ENCODE data around the gene GRIK1.

GRIK1 gene

DNA sequence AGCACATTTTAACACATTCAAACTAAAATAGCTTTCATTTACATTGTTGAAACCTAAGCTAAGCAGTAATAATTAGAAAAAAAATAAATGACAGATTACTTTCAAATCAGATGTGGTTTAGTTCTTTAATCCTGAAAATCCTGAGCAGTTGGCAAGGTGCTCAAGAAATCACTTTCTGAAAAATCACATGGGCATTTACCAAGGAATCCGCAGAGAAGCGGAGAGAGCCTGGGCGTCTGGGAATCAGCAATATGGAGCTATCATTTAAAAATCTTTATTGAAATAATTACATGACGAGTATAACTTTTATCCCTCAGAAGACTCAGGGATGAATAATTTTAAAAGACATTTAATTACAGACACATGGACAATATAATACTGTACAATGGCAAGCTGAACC is 30.2 kb downstream of the GRIK1 start:
- no peak for DNase-seq (ENCODE audit: low read depth)

DNA sequence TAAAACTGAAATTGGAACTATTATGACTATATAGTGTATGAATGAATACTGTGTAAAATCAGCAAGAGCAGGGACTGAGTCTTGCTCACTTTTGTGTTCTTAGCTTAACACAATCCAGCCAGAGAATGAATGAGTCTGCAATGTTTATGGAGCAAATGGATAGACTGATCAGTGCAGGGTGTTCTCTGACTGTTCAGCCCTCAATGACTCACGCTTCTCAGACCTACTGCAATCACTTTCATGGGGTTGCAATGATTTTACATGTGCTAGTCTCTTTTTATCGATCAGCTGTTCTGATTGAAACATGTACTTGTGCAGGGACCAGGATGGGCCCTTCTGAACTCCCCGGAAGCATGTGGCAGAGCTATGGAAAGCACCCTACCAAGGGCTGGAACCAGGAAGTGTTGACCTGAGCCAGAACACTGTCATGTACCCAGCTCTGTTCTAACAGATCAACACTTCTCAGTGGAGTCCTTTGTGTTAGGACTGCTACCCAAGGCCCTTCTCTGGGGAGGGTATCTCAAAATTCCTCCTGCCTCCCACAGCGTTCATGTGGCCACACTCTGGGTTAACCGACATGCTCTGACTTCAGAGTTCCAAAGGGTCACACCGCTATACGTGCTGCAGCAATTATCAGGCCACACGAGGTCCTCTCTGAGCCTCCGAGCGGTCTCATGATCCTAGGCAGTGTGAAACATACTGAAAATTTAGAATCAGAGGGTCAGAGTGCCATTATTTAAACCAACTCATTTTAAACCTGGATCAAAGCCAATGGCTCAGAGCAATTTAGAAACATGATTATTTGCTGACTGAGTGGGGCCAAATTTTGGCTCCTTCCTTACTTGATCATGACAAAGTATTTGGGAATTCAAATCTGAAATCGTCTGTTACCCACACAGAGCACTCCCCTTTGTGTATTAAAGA is 35.2 kb downstream of the GRIK1 start:
- DNase-seq (ENCODE audit: low read depth), result no peak

DNA sequence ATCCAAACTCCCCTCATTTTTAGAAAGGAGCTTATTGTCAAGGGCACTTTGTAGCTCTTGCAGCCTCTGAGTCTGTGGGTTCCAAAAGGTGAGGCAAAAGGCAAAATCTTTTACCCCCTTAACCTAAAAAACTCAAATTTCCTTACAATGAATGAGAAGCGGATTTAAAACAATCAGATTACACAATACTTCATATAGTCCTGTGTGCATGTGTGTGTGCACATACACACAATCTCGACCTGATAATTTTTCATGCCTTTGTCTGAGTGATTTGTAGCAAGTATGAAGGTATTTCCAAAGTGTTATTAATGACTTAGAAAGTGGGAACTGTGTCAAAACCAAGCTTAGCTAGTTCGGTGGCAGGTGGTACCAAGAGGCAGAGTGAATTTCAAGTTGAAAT is 42.9 kb downstream of the GRIK1 start:
- DNase-seq (ENCODE audit: low read depth), result no peak

DNA sequence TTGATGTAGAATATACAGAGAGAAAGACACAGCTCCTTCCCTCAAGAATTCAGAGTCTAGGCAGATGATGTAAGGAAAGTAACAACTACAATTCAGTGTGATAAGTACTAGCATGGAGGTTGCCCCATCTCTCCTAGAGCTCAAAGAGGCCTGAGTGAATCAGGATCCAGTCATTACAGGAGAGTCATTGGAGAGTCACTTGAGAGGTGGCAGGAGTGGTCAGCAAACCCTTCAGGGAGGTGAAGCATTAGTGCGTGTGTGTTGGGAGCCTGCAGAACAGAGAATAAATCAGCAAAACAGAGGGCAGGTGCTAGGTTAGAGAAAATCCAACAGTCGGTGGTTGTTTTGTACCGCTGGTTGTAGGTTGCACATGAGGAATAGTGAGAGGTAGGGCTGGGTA is 46.1 kb downstream of the GRIK1 start:
- no peak for DNase-seq (ENCODE audit: low read depth)

DNA sequence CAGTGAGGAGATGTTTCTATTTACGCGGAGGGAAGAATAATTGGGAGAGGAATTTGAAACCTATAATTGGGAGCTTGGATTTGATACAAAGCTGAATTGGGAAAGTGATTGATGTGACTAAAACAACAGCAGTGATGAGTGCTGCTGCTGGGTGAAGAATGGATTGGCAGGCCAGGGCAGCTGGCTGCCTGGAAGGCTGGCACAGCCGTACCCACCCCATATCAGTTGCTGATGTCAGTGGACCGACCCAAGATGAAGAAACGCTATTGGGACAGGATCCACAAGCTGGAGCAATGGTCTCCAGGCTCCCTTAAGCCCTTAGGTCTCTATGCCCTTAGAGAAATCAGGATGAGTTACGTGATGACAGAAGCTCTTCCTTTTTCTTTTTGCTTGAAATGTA is 47.4 kb downstream of the GRIK1 start:
- no peak for DNase-seq (ENCODE audit: low read depth)

DNA sequence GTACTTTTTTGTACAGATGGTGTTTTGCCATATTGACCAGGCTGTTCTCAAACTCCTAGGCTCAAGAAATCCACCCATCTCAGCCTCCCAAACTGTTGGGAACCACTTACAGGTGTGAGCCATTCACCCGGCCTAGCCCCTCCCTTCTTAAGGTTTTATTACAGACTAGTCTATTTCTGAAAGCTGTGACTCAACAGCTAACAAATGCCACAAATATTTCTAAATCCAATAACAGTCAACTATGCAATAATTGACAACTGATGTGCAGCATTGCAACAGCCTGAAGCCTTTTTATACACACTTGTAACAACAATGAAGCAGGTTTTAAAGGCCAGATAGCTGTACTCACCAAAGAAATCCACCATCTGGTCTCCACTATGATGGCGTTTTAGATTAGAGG is 51.4 kb downstream of the GRIK1 start:
- DNase-seq (ENCODE audit: low read depth), result no peak

DNA sequence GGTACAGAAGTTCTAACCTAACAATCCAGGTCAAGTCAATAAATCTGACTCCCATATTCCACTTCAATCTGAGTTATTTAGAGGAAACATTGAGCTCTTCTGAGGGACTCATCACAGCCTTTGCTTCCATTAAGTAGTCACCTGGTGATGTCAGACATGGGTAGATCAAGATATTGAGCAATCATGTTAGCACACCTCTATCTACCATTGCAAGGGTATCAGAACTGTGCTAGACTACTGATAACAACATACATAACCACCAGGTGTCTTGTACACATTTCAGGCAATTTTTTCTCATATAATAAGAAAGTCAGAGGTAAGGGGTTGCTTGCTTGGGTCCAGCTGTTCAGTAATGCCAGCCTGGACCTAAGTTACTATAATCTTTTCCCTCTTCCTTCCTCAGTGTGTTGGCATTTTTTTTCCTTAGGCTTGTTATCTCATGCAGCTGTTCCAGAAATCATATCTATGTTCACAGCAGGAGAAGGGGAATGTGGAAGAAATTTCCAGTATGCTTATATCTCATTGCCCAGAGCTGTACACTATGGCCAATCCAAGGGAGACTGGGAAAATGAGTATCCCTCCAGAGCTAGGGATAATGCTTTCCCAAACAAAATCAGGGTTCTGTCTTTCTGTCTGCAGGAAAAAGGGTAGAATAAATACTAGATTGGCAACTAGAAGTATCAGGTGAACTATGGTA is 52.3 kb downstream of the GRIK1 start:
- DNase-seq (ENCODE audit: low read depth), result no peak

DNA sequence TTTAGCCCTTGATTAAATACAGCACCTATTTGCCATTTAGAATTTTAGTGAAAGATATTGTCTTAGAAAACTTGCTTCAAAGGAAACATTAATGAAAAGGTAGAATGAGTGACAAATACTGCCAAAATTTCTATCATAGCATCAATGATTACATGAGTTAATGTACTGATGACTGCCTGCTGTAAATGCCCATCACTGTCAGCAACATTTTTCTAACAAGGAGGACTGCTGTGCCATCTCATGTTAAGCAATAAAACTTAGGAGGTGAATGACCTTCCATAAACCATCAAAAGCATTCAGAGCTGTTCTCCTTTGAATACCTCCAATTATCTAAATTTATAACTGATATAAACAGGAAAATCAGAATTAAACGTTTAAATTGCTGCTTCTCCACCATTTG is 54.3 kb downstream of the GRIK1 start:
- no peak for DNase-seq (ENCODE audit: low read depth)

DNA sequence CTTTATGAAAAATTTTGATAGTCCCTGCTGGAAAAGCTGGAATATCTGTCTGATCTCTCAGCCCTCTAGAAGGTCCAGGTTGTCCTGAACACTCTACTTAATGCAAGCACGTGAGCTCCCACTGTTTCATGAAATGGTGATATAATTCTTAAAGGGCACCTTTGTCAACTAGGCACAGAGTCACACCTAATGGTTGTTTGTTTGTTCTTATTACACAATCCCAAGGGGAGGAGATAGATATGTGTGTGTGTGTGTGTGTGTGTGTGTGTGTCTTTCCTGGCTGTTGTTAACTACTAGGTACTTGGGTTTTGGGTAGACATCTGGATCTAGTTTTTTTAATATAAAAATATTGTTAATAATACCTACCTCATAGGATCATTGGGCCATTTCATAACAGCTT is 63.9 kb downstream of the GRIK1 start:
- DNase-seq (ENCODE audit: low read depth), result no peak

DNA sequence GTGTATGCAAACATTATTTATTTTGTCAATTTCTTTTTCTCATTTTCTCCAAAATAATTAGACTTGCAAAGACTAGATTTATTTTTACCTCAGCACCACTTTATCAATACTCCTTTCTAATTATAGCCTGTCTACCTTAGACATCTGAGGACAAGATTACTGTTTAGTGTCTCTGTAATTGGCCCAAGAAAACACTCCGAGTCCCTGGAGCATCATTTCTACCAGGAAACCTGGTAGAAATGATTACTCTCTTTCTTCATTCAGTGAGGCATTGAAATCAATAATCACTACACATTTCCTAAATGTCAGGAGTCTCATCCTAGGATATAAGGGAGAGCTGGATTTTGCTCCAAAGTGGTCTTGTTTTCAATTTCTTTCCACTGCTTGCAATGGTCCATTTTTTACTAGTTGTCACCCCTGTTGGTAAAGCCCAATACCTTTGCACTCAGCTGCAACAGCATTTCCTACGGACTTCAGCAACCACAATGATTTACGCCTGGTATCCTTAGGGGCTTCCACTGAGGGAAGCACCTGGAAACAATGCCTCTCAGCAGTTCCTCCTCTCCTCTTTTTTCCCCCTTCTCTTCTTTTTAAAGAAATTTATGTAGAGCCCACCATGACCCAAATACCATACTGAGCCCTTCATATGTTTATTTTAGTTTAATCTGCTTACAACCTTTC is 64.6 kb downstream of the GRIK1 start:
- no peak for DNase-seq (ENCODE audit: low read depth)

DNA sequence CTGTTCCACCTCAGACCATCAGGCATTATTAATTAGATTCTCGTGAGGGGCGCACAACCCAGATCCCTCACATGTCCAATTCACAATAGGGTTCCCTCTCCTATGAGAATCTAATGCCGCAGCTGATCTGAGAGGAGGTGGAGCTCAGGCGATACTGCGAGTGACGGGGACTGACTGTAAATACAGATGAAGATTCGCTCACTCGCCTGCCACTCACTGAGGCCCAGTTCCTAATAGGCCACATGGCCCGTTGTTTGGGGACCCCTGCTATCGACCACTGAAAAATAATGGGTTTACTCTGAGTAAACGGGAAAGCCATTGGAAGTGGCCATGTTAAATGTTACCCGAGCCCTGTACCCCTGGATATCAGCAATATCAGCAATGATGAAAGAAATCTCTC is 65.9 kb downstream of the GRIK1 start:
- DNase-seq (ENCODE audit: low read depth), result no peak

DNA sequence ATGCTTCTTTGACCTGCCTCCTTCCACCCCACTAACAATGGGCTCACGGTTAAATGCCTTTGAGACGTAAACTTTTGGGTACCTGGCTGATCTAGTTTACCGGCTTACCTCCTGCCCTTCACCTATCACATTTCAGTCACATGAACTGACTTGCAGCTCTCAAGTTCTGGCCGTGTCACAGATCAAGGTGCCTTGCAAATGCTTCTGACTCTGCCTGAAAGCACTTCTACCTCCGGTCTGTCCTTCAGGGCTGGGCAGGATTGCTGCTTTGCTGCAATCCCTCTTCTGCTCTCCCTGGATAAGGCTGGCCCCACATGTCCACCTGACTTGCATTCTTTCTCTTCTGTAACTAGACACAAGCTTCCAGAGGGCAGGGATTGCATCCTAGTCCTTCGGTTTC is 69.0 kb downstream of the GRIK1 start:
- no peak for DNase-seq (ENCODE audit: low read depth)

DNA sequence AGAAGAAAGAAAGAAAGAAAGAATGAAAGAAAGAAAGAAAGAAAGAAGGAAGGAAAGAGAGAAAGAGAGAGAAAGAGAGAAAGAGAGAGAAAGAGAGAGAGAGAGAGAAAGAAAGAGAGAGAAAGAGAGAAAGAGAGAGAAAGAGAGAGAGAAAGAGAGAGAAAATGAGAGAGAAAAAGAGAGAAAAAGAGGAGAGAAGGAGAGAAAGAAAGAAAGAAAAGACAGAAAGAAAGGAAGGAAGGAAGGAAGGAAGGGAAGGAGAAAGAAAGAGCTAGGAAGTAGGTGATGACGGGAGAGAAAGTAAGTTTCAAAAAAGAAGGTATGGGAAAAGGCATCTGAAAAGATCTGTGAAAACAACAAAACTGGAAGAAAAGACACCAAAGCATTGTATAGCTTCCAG is 72.0 kb downstream of the GRIK1 start:
- no peak for DNase-seq (ENCODE audit: low read depth)

DNA sequence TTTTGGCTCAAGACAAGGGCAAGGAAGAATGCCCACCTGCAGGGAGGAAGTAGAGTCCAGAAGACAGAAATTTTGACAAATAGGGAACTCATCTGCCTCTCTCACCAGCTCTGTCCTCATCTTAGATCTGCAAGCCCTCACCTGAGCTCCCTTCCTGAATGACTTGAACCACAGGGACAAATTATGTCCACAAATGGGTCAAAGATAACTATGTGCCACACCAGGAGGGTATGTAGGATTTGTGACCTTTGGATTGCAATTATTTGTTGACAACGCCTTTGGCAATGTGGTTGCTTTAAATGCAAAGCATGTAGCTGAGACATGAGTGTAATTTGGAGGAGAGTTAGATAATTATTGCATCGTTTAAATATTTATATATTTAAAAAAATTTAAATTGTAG is 79.5 kb downstream of the GRIK1 start:
- no peak for DNase-seq (ENCODE audit: low read depth)

DNA sequence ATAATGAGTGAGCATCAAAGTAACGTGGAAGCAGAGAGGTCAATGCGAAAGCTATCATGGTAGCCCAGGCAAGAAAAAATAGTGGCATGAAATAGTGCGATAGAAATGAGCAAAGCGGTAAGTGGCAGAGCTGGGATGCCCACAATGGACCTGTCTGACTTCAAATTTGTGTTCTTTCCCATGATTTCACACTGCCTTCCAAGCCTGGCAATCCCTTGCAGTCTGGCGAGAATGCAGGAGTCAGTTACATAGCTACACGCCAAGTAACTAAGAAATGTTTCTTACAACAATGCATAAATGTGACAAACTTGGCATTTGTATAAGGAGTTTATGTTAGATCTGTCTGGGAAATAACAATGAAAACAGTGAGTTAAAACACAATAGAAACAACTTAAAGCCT is 82.6 kb downstream of the GRIK1 start:
- no peak for DNase-seq (ENCODE audit: low read depth)

DNA sequence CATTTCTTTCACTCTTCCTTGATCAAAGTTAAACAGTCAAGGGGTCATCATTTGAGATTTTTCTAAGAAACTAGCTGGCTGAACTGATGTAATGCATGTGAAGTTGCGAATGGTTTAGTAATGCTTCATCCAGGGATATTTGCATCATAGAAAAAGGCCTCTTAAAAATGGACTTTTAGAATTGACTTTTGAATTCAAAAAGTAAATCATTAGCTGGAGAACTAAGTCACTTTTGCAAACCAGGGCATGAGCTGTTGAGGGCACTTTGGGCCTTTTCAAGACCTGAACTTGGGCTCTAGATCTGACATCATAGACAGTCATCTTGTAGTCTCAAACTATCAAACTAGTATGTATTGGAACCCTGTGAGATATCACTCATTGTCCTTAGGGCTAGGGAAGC is 85.0 kb downstream of the GRIK1 start:
- DNase-seq (ENCODE audit: low read depth), result no peak

DNA sequence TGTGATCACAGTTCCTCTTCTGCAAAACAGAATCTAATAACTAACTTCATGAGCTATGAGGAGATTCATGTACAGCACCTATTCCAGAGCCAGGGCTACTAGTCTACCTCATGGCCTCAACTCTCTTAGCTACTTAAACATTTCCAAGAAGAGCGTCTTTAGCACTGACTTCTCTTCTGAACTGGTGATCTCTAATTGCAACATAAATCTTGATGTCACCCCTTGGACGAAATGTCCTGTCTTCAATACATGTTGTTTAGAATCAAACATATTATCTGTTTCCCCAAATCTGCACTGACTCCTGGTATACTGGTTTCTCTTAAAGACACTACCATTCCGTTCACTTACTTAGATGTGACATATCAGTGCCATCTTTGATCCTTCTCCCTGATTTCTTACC is 88.2 kb downstream of the GRIK1 start:
- DNase-seq (ENCODE audit: low read depth), result no peak

DNA sequence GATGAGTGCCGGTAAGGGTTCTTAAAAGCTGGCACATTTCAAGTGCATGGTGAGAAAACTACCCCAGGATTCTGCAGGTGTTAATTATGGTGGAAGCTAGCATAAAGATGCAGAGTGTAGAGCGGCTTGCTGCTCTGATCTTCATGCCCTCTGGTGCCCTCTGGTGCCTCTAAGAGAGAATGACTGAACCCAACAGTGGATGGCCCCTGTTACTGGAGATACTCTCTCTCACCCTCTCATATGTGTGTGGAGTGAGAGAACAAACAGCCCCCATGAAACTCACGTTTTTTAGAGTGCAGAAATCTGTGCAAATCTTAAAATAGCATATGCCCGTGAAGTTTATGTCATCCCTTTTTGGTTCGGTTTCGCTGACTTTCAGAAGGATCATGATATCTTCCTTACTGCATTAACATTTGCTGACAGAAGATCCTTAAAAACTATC is 90.0 kb downstream of the GRIK1 start:
- no peak for DNase-seq (ENCODE audit: low read depth)

DNA sequence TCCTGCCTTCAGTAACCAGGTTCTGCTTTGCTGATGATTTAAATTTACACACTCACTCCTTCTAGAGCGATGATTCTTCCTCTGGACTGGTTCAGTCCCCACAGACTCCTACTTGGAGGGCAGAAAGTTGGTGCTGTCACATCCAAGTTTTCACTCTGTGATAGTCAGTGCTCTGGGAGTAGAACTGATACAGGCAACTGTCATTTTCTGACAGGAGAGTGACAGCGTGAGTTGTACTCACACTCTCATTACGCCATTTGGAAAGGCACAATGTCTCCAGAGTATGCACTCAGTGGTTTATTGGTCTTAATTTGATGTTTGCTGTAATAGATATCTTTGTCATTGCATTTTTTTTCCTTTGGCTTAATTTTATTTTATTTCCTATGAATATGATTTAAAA is 96.0 kb downstream of the GRIK1 start:
- DNase-seq (ENCODE audit: low read depth), result no peak

DNA sequence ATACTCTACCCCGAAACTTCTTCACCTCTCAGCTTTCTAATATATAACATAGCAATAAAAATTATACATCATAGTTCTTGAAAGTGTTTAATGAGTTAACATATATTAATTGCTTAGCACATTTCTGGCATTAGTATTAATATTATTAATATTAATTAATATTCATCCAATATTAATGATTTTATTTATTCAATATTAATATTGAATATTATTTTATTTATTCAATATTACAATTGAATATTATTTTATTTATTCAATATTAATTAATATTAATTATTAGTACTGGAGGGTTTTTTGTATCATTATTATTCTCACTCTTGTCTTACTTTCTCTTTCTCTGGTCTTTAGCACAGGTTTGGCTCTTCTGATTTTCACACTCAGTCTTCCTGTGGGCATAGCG is 105.2 kb downstream of the GRIK1 start:
- DNase-seq (ENCODE audit: low read depth), result no peak

DNA sequence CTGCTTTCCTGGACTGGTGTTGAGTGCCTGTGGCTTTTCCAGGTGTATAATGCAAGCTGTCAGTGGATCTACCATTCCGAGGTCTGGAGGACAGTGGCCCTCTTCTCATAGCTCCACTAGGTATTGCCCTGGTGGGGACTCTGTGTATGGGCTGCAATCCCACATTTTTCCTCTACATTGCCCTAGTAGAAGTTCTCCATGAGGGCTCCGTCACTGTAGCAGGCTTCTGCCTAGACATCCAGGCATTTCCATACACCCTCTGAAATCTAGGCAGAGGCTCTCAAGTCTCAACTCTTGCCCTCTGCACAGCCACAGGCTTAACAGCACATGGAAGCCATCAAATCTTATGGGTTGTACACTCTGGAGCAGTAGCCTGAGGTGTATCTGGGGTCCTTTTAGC is 107.6 kb downstream of the GRIK1 start:
- no peak for DNase-seq (ENCODE audit: low read depth)

DNA sequence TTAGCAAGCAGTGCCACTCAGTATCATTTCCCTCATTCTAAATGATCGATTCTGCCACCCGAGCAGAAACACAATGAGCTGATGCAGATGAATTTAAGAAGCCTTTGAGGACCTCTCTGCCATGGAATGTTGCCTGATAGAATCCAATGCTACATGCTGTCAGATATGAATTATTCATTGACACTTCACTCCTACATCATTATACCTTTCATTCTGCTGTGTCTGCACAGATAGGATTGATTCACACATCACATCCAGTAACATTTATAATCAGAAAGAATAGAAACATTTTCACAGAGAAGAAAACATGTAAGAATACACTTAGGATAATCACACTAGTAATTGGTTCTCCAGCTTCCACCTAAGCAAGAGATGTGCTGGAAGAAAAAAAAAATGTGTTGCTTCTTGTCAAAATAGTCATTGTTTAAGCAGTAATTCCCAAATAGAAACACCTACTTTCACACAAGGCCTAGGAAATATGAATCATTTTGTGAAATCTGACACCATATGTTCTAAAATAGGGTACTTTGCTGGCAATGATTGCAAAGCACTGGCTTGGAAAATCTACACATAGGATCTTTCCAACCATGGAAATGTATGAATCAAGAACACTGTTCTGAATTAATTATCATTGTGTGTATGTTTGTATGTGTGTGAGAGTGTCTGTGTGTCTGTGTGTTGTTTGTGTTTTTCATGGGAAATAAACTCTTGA is 110.1 kb downstream of the GRIK1 start:
- DNase-seq (ENCODE audit: low read depth), result no peak
